OCI-LY3 (cell line): ENCODE results near the gene C11orf87.

Experiments
- H2AFZ ChIP-seq: fragments of 200-600, 300-600 bp; shearing (Covaris generic); 2 replicates; pipeline ENCODE4 v1.6.0; 2014; ENCODE audit warnings: antibody characterized with exemption, low read depth, low read length
- H3K27ac ChIP-seq: fragments of 200-600, 300-600 bp; sonication (generic); 2 replicates; pipeline ENCODE4 v1.5.1; 2014; ENCODE audit warnings: mild to moderate bottlenecking, low read length, moderate library complexity, mixed read lengths
- H3K27me3 ChIP-seq: fragments of 200-600, 300-600 bp; sonication (generic); 2 replicates; pipeline ENCODE4 v1.6.1; 2014; ENCODE audit warnings: low read depth, low read length, mixed read lengths
- H3K36me3 ChIP-seq: fragments of 200-600, 300-600 bp; sonication (generic); replicated peaks from 2 replicates; pipeline ENCODE3; 2014; ENCODE audit warnings: low read depth, low read length, mixed read lengths
- H3K4me1 ChIP-seq: fragments of 300-600, 200-600 bp; sonication (generic); 2 replicates; pipeline ENCODE4 v1.6.1; 2014; ENCODE audit warnings: low read length, mixed read lengths
- H3K4me2 ChIP-seq: fragments of 200-600, 300-600 bp; sonication (generic); 2 replicates; pipeline ENCODE4 v1.6.1; 2014; ENCODE audit warnings: low read length, mixed read lengths
- H3K4me3 ChIP-seq: fragments of 300-600, 200-600 bp; sonication (generic); 2 replicates; pipeline ENCODE4 v1.5.1; 2014; ENCODE audit warnings: antibody characterized with exemption, mild to moderate bottlenecking, low read length, moderate library complexity
- H3K79me2 ChIP-seq: fragments of 300-600, 200-600 bp; shearing (Covaris generic); 2 replicates; pipeline ENCODE4 v1.6.1; 2014; ENCODE audit warnings: mild to moderate bottlenecking, low read length, mixed read lengths
- H3K9ac ChIP-seq: fragments of 300-600, 200-600 bp; shearing (Covaris generic); 2 replicates; pipeline ENCODE4 v1.6.0; 2014; ENCODE audit warnings: mild to moderate bottlenecking, low read length, moderate library complexity
- H3K9me3 ChIP-seq: fragments of 200-600, 300-600 bp; shearing (Covaris generic); 2 replicates; pipeline ENCODE4 v1.6.1; 2014; ENCODE audit warnings: low read length, mixed read lengths; ENCODE audit not compliant: insufficient read depth
- H4K20me1 ChIP-seq: fragments of 200-600, 300-600 bp; sonication (generic); 2 replicates; pipeline ENCODE4 v1.6.1; 2016; ENCODE audit warnings: low read length, mixed read lengths; ENCODE audit not compliant: insufficient read depth
- CTCF ChIP-seq: fragments of 200-600, 300-600 bp; sonication (generic); IDR thresholded peaks from 2 replicates; pipeline ENCODE4 v1.5.1; 2014; ENCODE audit warnings: antibody characterized with exemption, low read length, low read depth
- EZH2phosphoT487 ChIP-seq: fragments of 200-600 bp; shearing (Covaris generic); IDR thresholded peaks from 2 replicates; pipeline ENCODE4 v1.6.1; 2018; ENCODE audit warnings: antibody characterized with exemption, mixed run types, low read depth

Gene C11orf87

GRCh38 chr11:109426442-109427240 is 4.7 kb downstream of the C11orf87 start:
- H3K36me3 ChIP-seq = no peaks in the 10 kb centered on the region
- no peak overlapping the region for H3K9ac ChIP-seq
- H3K4me3 ChIP-seq = no peak overlapping the region
- no peak overlapping the region for H2AFZ ChIP-seq
- no peaks in the 10 kb centered on the region for H3K79me2 ChIP-seq
- H3K4me2 ChIP-seq = no peak overlapping the region
- H3K27me3 ChIP-seq = peaks cover 15% of the 10 kb centered on the region
- no peaks in the 10 kb centered on the region for H4K20me1 ChIP-seq
- TF ChIP-seq EZH2phosphoT487 (no peak), CTCF (peak; percentile 7; the same call in 1 of the 2 replicates)
- H3K4me1 ChIP-seq = no peaks in the 10 kb centered on the region
- H3K27ac ChIP-seq = no peak overlapping the region
- no peaks in the 10 kb centered on the region for H3K9me3 ChIP-seq

- TF ChIP-seq CTCF (no peak), EZH2phosphoT487 (no peak)
- no peaks in the 10 kb centered on the region for H3K79me2 ChIP-seq
- no peaks in the 10 kb centered on the region for H3K36me3 ChIP-seq
- H3K9me3 ChIP-seq = no peaks in the 10 kb centered on the region
- peaks cover 17% of the 10 kb centered on the region for H3K27me3 ChIP-seq
- H4K20me1 ChIP-seq = no peaks in the 10 kb centered on the region
- H3K4me2 ChIP-seq = no peak overlapping the region
- no peaks in the 10 kb centered on the region for H3K4me1 ChIP-seq
- H3K9ac ChIP-seq = no peak overlapping the region
- no peak overlapping the region for H2AFZ ChIP-seq
- no peak overlapping the region for H3K4me3 ChIP-seq
- no peak overlapping the region for H3K27ac ChIP-seq
Measured at GRCh38 chr11:109432105-109432504, 10.1 kb downstream of the C11orf87 start.

GRCh38 chr11:109433753-109434256 is 11.8 kb downstream of the C11orf87 start:
- Histone ChIP-seq H3K36me3 (no peaks in the 10 kb centered on the region), H3K9ac (no peak overlapping the region), H3K4me2 (no peak overlapping the region), H3K4me1 (no peaks in the 10 kb centered on the region), H4K20me1 (no peaks in the 10 kb centered on the region), H3K4me3 (no peak overlapping the region), H3K9me3 (no peaks in the 10 kb centered on the region), H3K27me3 (peaks cover 17% of the 10 kb centered on the region), H3K79me2 (no peaks in the 10 kb centered on the region), H2AFZ (no peak overlapping the region), H3K27ac (no peak overlapping the region)
- TF ChIP-seq EZH2phosphoT487 = no peak
- TF ChIP-seq CTCF = no peak

- TF ChIP-seq EZH2phosphoT487 (no peak), CTCF (no peak)
- Histone ChIP-seq H4K20me1 (no peaks in the 10 kb centered on the region), H3K4me1 (no peaks in the 10 kb centered on the region), H3K9ac (no peak overlapping the region), H2AFZ (no peak overlapping the region), H3K9me3 (no peaks in the 10 kb centered on the region), H3K79me2 (no peaks in the 10 kb centered on the region), H3K27ac (no peak overlapping the region), H3K36me3 (no peaks in the 10 kb centered on the region), H3K4me3 (no peak overlapping the region), H3K27me3 (peaks cover 16% of the 10 kb centered on the region), H3K4me2 (no peak overlapping the region)
Measured at GRCh38 chr11:109435121-109435742, 13.2 kb downstream of the C11orf87 start.
